GM12891 (cell line): ENCODE measurements around the gene CFAP100.

Experiments used
- POLR2A ChIP-seq: IDR thresholded peaks from 2 replicates; pipeline ENCODE4 v1.6.1; 2011; ENCODE audit warnings: low read depth, low read length, control low read depth
- POLR2AphosphoS5 ChIP-seq: IDR thresholded peaks from 2 replicates; pipeline ENCODE4 v1.6.1; 2011; ENCODE audit warnings: low read depth, low read length, control low read depth
- SPI1 ChIP-seq: IDR thresholded peaks from 2 replicates; pipeline ENCODE4 v1.6.1; 2011; ENCODE audit warnings: low read depth, low read length, control low read depth

GRCh38 chr3:126439346-126439967 lies 44.7 kb downstream of the CFAP100 start:
- TF ChIP-seq POLR2A = no peak
- no peak for TF ChIP-seq POLR2AphosphoS5
- no peak for TF ChIP-seq SPI1
